Measurements from ENCODE around the gene STK11IP.

DNA sequence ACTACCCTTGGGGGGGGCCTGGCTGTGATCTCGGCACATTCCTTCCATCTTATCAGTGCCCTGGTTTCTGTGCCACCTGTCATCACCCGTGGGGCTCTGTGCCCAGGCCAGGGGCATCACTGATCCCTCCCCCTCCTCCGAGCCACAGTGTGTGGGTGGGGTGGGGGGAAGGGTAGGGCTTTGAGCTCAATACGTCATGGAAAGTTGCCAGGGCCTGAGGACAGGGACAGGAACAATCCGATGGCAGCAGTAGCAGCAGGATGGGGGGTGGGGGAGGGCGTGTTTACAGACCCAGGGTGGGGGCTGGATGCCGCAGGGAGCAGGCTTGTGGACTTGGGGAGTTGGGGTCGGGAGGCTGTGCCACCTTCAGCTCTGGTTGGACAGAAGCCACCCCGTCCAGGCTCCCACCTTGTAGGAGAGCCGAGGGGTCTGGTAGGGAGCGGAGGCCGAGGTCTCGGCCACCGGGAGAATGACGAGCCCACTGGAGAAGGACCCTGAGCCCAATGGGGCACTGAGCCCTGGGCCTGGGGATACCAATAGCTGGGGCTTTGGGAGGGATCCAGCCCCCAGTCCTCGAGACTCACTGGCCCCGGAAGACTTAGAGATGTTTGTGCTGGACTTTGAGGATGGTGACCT lies 33.2 kb downstream of the STK11IP start:
- TF ChIP-seq POLR2A (IDR thresholded peaks at IDR 0.05), result no peak
- no peak for TF ChIP-seq EP300 (IDR thresholded peaks at IDR 0.05)

All from suprapubic skin (tissue), 2 donors.